CD1c-positive myeloid dendritic cell (primary cell): ENCODE results near the gene NAA38.

Experiments used
- DNase-seq: peaks from one replicate; pipeline ENCODE4 v3.0.0-alpha.2; 2016; ENCODE audit errors: extremely low spot score

NAA38 gene

DNA sequence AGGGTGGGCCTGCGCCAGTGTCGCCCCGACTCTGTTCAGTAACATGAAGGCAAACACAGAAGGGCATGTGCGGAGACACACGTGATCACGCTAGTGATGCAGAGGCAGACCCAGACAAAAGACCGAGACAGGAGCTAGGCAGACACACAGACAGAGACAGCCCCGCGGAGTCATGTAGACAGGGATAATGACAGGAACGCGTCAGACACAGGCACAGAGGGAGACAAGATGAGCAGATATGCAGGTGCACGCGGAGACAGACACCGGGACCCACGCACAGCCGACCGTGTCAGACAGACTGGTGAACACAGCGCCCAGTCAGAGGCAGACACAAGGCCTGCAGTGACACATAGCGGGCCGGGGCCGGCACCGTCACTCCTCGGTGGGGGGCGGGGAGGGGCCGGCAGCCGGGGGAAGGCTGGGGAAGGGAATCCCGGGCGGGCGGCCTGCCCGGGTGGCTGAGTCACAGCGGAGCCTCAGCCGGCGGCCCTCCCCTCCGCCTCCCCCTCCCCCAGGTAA is 15.9 kb downstream of the NAA38 start:
- peak; percentile 93 for DNase-seq

DNA sequence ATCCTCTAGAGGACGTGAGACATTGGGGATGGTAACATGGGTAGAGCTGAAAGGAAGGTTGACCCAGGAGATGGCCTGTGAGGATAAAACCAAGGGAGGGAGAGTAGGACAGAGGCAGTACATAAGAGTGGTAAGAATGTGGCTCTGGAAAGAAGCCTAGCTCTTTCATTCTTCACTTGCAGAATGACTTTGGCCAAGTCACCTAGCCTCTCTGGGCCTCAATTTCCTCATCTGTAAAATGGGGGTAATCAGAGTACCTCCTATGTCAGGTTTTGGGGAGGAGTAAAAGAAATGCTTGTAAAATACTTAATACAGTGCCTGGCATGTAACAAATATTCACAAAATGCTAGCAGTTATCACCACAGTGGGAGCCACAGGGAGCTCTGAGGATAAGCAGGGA is 16.5 kb downstream of the NAA38 start:
- DNase-seq: no peak

DNA sequence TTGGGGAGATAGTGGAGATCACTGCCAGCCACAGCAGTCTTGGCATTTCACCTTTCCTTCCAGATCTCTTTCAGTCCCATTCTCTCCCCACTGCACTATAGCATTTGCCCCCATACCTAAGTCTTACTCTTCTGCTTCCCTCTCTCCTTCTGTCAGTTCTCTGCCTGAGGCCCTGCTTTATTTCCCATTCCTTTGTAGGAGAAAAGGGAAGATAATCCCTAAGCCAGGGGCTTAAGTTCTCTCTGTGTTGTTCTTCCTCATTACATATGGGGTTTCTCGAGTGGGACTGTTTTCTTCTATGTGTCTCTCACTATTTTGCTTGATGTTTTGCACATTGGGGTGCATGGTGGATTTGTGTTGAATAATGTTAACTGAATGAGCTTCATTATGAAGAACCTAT is 16.9 kb downstream of the NAA38 start:
- DNase-seq: peak; percentile 33

DNA sequence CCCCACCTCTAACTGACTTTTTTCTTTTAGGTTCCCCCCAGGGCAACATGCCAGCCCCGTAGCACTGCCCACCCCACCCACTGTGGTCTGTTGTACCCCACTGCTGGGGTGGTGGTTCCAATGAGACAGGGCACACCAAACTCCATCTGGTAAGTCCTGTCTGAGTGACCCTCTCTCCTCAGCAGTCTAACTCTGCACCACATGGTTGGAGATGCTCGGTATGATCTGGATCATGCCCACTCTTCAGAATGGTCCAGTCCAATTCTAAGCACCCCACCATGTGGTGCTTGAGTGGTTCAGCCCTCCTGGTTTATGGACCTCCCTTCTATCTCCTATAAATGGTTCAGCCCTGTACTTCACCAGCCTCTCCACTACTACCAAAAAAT is 17.5 kb downstream of the NAA38 start:
- DNase-seq: peak; percentile 13

DNA sequence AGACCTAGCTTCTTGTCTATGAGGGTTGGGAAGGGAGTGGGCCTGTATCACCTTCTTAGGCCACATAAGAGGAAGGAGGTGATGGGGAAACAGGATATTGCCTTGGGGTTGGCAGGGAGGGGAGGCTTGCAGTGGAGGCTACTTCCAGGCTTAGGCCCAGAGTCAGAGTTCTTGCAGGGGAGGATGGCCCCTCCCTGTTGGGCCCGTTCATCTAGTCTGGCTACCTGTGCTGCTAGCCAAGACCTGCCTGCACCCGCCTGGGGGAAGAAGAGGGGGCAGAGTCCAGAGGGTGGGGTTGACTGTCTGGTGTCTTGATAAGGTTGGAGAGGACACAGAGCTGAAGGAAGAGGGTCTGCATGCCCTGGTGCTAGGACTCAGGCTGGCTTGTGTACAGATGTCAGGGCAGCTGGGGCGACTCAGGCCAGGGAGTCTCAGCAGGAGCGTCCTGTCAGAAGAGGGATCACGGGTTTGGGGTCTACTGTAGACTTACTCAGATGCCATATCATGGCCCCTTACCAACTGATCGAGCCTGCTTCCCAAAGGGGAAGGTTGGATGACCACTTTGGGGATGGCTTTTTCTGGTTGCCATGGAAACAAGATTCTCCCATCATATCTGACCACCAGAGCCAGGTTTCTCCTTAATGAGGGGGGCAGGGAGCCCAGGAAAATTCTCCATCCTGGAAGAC is 18.0 kb downstream of the NAA38 start:
- DNase-seq: peak; percentile 62

DNA sequence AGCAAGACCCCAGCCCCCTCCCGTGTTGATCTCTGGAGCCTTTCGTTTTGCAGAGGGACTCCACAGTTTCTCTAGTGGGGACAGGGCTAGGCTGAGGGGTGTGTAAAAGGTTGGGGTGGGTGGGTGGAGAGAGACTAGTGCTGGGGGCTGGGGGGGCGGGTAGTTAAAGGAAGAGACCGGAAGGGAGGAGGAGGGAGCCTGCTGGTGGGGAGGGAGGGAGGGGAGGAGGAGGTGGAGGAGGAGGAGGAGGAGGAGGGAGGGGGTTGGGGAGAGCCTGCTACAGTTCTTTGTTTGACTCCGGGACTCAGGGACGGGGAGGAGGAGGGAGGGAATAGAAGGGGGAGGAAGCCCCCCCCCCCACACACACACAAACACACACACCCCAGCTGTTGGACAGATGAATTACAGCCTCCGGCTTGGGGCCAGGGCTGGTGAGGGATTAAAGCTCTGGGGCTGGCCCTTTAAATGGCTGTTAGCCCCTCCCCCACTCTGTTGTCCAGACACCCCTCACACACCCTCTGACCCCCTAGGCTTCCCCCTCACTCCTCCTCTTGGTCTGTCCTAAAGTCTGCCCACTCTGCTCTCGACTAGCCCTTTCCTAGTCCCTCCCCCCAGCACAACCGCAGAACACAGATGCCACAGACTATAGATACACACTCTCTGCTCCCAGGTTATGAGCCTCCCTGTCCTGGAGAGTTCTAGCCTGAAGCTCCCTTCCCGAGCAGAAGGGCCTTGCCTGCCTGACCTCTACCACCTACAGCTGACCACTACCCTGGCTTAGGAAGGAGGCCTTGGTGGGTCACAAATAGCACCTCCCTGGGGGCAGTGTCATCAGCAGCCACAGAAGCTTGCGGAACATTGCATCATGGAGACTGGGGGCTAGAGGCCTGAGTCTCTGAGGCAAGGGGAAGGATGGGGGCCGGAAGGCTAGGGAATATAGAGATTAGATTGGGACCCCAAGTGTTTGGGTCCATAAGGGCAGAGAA is 19.0 kb downstream of the NAA38 start:
- DNase-seq: peak; percentile 65

DNA sequence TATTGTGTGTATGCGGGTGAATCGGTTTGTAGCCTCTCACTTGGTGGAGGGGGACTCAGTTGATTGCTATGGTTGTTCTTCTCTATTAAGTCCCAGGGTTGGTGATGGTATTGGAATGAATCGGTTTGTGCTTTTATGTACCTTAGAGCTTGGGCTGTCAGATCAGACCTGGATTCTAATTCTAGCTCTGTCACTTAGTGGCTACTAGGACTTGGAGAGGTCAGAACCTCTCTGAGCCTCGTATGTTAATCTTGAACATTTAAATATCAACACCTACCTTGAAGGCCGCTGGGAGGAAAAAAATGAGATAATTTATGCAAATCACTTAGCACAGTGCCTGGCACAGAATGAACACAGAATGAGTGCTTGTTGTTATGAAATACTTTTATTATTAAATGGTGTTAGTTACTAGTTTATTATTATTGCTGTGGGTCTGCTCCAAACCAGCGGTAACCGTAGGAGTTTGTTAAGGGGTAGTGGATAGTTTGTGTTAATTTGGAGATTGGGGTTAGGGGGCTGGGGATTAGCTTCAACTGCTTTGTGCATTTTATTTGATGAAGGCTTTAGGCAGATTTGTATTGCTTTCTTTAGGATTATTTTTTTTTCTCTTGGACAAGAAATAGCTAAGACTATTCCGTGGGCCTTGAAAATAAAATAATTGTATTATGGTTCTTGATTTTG is 19.8 kb downstream of the NAA38 start:
- DNase-seq: peak; percentile 54

DNA sequence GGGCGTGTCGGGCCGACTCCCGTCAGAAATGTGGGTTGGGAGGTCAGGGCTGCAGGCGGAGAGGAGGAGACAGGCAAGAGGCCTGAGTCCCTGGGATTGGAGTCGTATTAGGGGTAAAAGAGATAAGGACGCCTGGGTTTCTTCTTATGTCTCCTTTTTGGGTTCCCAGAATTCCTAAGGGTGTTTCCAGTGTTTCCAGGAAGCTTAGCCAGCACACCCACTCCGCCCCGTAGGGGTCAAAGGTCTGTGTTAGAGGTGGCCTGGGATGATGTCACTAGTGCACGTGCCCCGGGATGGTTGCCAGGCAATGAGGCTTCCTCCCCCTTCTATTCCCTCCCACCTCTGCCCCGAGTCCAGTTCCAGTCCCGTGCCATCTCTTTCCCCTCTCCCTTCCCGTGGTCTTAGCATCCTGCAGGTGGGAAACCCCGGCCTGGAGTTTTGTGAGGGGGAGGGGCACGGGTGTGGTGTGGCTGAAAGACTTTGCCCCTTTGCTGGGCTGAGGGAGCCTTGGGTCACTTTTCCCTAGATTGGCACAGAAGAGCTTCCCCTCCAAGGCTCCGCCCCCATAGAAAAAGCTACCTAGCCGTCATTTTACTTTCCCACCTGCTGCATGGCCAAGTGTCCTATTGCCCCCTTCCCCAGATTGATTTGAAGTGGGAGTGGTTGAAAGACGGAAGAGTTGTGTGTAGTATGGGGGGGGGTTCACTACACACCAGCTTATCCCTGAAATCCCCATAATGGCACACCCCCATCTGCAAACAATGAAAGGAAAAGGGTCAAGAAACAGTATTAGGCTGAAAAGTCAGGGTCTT is 20.6 kb downstream of the NAA38 start:
- peak; percentile 95 for DNase-seq

DNA sequence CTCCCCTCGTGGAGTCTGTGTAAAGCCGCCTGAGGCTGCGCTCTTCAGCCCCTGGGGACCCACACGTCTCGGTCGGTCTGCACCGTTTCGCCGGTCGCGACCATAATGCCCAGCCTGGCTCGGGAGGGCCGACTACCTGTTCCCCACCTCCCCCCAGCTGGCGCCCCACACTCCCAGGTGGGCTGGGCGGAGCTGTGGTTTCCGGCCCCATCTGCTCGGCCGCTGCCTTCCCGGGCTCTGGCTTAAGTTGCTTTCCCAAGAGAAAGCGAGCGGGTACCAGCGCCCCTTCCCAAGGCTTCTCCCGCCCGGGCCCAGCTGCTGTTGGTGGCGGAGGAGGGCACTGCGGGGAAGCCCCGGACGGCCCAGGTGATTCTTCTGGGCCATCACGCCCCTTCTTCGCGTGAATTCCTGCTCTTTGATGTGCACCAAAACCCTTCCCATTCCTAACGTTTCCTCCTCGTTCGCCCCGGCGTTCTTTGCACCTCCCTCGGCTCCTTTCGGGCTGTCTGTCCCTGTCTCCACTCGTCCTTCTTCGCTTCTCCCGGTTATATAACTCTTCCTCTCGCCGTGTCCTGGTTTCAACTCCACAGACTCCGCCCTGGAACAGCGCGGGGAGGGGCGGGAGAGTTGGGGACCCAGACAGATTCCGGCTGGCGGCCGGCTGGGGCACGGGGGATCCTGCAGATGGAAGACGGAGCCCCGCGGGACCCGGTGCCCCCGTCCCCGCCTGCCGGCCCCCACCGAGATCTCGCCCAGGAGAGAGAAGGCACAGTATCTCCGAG is 21.4 kb downstream of the NAA38 start:
- no peak for DNase-seq

DNA sequence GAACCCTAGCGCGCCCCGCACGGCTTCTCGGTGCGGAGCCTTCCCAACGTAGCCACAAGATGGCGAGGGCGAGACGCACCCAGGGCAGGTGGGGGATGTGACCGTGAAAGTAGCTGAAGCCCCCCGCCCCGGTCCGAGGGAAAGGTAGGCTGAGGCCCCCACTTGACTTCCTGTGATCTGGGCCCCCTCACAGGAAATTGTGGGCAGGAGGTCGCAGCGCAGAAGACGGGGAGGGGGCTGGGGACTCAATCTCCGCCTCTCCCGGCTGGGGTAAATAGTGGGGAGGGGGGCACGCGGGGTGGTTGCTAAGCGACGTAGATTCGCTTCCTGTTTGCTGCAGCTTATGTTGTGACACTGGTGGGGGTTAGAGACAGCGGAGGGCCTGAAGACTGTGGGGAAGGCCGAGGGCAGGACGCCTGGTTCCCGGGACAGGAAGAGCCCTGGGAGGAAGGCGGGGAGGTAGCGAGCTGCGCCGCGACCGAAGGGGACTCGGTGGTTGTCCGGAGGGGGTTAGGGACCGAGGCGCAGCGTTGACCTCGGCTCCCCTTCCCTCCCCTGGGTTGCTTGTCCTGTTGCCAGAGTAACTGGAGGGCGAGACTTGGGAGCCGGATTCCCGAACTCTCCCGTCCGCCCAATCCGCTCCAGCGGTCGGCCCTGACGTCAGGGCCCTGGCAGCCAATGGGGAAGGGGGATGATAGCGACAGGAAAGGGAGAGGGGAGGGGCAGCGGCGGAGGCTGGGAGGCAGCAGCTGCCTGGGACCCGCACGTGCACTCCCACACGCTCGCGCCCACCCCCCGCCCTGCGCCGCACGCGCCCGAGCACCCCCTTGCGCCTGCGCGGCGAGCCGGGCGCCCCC is 22.2 kb downstream of the NAA38 start:
- peak; percentile 97 for DNase-seq

DNA sequence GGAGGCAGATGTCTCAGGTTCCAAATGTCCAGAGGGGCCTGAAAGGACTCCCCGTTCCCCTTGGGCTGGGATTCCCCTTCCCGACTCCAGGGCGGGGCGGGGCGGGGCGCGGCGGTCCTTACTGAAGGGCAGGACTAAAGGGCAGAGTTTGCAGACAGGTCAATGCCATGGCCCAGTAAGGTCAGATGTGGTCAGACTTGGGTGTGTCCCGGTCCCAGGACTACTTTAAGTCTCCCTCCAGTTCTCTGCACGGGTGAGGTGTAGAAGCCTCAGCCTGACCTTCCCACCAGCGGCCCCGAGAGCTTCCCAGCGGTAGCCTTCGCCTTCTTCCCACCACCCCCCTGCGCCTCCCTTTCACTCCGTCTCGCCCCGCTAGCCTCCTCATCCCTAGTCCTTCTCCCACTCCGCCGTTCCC is 22.8 kb downstream of the NAA38 start:
- DNase-seq: peak; percentile 88

DNA sequence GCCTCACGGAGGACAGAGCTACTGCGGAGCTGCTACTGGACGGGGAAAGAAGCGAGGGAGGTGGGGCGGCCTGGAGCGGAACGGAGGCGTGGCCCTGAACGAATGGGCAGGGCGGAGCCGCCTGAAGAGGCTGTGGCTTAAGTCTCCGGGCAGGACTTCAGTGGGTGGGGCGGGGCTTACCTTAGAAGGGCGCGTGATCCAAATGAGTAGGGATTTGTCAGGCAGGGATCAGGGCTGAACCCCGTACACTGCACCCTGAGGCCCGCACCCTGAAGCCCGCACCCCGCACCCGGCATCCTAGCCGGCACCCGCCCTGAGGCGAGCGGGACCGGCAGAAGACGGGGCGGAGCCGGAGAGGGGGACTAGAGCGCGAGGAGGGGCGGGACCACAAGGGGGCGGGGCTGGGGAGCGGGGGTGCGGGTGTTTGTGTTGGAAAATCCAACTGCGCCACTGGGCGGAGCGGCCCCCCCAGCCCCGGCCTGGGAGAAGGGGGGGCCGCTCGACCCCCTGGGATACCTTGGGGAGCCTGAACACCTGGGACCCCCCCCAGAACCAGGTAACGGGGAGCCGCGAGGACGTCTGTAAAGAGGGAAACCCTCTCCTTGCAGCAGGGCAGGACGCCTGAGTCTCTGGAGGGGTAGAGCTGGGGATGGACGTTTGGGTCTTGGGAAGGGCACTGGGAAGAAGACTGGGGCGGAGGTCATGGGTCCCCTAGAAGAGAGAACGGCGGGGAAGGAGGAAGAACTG is 23.4 kb downstream of the NAA38 start, which contains the start of gene KDM6B:
TSS of gene KDM6B (plus strand) at position 423 of the 747 bp plus-strand sequence. CDS start 11,338 bp downstream, outside the sequence.
- peak; percentile 94 for DNase-seq

DNA sequence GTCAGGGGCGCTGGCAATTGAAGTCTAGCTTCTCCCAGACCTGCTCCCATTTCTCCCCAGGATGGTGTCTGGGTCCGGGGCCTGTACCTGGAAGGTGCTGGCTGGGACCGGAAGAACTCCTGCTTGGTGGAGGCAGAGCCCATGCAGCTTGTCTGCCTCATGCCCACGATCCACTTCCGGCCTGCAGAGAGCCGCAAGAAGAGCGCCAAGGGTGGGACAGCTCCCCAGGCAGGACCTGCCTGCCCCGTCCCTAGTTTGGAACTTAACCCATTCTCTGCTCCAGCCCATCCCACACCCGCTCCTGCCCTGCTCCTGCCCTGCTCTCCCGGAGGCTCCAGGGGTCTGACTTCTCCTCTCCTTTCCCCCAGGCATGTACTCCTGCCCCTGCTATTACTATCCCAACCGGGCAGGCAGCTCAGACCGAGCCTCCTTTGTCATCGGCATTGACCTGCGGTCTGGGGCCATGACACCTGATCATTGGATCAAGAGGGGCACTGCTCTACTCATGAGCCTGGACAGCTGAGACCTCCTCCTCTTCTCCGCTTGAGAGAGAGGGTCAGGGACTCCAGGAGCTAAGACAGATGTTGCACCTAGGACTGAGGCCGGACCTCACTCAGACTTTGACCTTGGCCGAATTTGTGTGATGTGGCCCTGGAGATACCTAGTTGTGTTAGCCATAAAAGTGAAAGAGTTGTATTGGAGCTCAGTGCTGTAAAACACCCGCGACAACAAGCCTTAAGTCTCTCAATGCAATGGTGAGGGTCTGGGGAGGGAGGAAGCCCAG is 24.2 kb downstream of the NAA38 start:
- DNase-seq: no peak

DNA sequence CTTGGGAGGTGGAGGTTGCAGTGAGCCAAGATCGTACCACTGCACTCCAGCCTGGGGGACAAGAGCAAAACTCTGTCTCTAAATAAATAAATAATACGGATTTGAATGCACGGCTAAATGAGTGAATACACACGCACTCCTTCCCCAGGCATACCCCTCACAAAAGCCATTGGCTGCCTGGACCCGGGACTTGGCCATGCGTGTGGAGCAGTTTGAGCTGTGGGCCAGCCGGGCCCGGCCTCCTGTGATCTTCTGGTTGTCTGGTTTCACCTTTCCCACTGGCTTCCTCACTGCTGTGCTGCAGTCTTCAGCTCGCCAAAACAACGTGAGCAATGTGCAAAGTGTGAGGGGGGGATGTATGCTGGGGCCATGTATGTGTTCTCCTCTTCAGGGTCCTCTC is 24.9 kb downstream of the NAA38 start:
- no peak for DNase-seq

DNA sequence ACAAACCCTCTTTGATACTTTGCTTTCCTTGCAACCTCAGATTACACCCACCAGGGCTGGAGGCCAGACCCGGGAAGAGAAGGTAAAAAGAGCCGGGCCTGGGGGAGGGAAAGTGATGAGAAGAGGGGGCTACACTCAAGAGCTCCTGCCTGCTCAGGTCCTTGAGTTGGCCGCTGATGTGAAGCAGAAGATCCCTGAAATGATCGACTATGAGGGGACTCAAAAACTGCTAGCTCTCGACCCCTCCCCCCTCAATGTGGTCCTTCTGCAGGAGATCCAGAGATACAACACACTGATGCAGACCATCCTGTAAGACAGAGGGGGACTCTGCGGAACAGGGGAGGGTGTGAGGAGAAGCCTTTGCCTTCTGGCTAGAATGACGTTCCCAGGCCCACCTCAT is 26.1 kb downstream of the NAA38 start:
- DNase-seq: no peak

DNA sequence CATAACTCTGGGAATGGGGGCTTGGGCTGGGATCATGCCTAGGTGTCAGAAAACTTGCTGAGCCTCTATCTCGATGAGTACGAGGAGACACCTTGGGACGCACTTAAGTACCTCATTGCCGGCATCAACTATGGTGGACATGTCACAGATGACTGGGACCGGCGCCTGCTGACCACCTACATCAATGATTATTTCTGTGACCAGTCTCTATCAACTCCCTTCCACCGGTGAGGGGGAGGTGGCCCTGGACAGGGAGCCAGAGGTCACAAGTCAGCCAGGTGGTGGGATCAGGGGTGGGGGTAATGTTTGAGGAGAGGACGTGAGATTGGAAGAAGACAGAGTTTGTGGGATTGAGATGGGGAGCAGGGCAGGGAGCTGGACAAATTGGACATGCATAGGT is 26.7 kb downstream of the NAA38 start:
- no peak for DNase-seq

DNA sequence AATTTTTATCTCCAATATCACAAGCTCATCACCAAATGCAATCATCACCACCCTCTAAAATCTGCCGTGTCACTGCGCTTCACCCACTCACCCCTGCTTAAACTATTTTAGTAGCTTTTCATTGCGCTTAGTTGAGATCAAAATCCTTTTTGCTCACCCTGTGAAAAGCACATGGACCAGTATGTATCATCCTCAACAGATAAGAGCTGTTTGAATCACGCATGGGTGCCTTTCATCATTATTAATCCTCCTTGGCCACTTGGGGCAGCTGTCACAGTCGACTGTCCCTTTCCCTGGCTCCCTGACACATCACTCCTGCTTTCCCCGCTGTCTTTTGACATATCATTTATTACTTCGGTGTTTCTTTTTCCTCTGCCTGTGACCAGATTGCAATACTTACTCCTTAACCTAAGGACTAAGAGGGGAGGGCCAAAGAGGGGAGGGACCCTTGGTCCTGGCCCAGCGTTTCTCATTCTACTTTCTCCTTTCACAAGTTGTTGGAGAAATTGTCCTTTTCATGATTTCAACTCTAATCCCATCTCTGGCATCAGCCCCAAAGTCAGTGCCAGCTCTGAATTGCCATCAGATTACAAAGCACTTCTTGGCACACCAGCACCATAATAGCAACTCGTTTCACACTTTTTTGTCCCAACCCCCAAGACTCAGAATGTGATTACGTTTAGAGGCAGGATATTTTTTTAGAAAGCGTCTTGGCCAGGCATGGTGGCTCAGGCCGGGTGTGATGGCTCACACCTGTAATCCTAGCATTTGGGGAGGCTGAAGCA is 32.0 kb downstream of the NAA38 start:
- no peak for DNase-seq
